ENCODE data around the gene AEBP2.

Gene AEBP2

GRCh38 chr12:19529951-19530636, 90.8 kb downstream of the AEBP2 start:
- Histone ChIP-seq H3K9ac (no peak overlapping the region), H4K20me1 (ENCODE audit: insufficient read depth) (no peaks in the 10 kb centered on the region)
- TF ChIP-seq CTCF (conservative IDR thresholded peaks at IDR 0.05; ENCODE audit: low read depth, low read length) = no peak

GRCh38 chr12:19530637-19531023, 91.3 kb downstream of the AEBP2 start:
- Histone ChIP-seq H3K27ac (no peak overlapping the region), H3K36me3 (ENCODE audit: insufficient read depth) (no peaks in the 10 kb centered on the region), H3K9ac (no peak overlapping the region), H3K79me2 (ENCODE audit: insufficient read depth, low read depth) (no peaks in the 10 kb centered on the region), H3K4me2 (no peak overlapping the region), H3K4me1 (ENCODE audit: low read depth, poor library complexity, severe bottlenecking) (no peaks in the 10 kb centered on the region), H3K4me3 (IDR thresholded peaks at IDR 0.05; ENCODE audit: insufficient read depth, low read depth, low read length) (no peak overlapping the region), H2AFZ (ENCODE audit: low read depth) (no peak overlapping the region), H4K20me1 (ENCODE audit: insufficient read depth) (no peaks in the 10 kb centered on the region), H3K27me3 (ENCODE audit: insufficient read depth, low read depth) (no peaks in the 10 kb centered on the region)
- TF ChIP-seq CTCF (conservative IDR thresholded peaks at IDR 0.05; ENCODE audit: low read depth, low read length) = no peak

More at GRCh38 chr12:19529951-19530636, 90.8 kb downstream of the AEBP2 start:
- Histone ChIP-seq H3K27ac (no peak overlapping the region), H3K79me2 (ENCODE audit: insufficient read depth, low read depth) (no peaks in the 10 kb centered on the region), H2AFZ (ENCODE audit: low read depth) (no peak overlapping the region), H3K4me3 (IDR thresholded peaks at IDR 0.05; ENCODE audit: insufficient read depth, low read depth, low read length) (no peak overlapping the region), H3K36me3 (ENCODE audit: insufficient read depth) (no peaks in the 10 kb centered on the region), H3K4me1 (ENCODE audit: low read depth, poor library complexity, severe bottlenecking) (no peaks in the 10 kb centered on the region), H3K27me3 (ENCODE audit: insufficient read depth, low read depth) (no peaks in the 10 kb centered on the region), H3K4me2 (no peak overlapping the region)

- Histone ChIP-seq H3K4me2 (no peak overlapping the region), H2AFZ (ENCODE audit: low read depth) (no peak overlapping the region), H3K27ac (no peak overlapping the region), H3K79me2 (ENCODE audit: insufficient read depth, low read depth) (no peaks in the 10 kb centered on the region), H3K27me3 (ENCODE audit: insufficient read depth, low read depth) (no peaks in the 10 kb centered on the region), H4K20me1 (ENCODE audit: insufficient read depth) (no peaks in the 10 kb centered on the region), H3K4me1 (ENCODE audit: low read depth, poor library complexity, severe bottlenecking) (no peaks in the 10 kb centered on the region), H3K4me3 (IDR thresholded peaks at IDR 0.05; ENCODE audit: insufficient read depth, low read depth, low read length) (no peak overlapping the region), H3K36me3 (ENCODE audit: insufficient read depth) (no peaks in the 10 kb centered on the region), H3K9ac (no peak overlapping the region)
- TF ChIP-seq CTCF (conservative IDR thresholded peaks at IDR 0.05; ENCODE audit: low read depth, low read length) = no peak
Observed at GRCh38 chr12:19533567-19533966, 94.3 kb downstream of the AEBP2 start.

DNA sequence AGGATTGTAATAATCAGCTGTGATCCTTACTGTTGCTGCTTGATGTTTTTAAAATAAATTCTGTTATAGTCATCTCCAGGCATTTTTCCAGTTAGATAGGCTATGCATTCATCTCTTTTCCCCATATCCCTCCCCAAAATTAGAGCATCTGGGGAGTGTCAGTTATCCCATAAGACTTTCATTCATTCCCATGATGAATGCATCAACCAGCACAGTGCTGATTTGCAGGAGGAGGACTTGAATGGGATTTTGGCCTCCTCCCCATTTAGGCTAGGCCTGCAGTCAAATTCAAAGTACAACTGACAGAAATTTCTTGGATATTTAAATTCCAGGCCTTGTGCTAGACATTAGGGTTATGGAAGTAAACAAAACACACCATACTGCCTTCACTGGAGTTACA, 99.8 kb downstream of the AEBP2 start:
- no peaks in the 10 kb centered on the region for H4K20me1 ChIP-seq (ENCODE audit: insufficient read depth)
- no peaks in the 10 kb centered on the region for H3K36me3 ChIP-seq (ENCODE audit: insufficient read depth)
- no peak overlapping the region for H2AFZ ChIP-seq (ENCODE audit: low read depth)
- H3K27me3 ChIP-seq (ENCODE audit: insufficient read depth, low read depth) = no peaks in the 10 kb centered on the region
- H3K79me2 ChIP-seq (ENCODE audit: insufficient read depth, low read depth) = no peaks in the 10 kb centered on the region
- H3K9ac ChIP-seq = no peak overlapping the region
- no peak overlapping the region for H3K4me3 ChIP-seq (IDR thresholded peaks at IDR 0.05; ENCODE audit: insufficient read depth, low read depth, low read length)
- no peak overlapping the region for H3K4me2 ChIP-seq
- no peak overlapping the region for H3K27ac ChIP-seq
- no peak for TF ChIP-seq CTCF (conservative IDR thresholded peaks at IDR 0.05; ENCODE audit: low read depth, low read length)
- no peaks in the 10 kb centered on the region for H3K4me1 ChIP-seq (ENCODE audit: low read depth, poor library complexity, severe bottlenecking)
